Activated CD4-positive, alpha-beta memory T cell treated with anti-CD3 and anti-CD28 coated beads, Interleukin-2, amount 10 ng/mL, durations not matched to agents 7 days and 5 days (primary cell): ENCODE data around the gene ADK. TPM values are rescaled to one million over a fixed set of nuclear protein-coding genes. Genes with fewer than 3 reads are reported as not detected.
"Not testable (repeated sequence)": the region's sequence is repeated elsewhere in the genome, so short reads cannot be mapped to it uniquely, and the experiment has no call there.

Source experiments
- CTCF ChIA-PET: fragments of 350-600 bp; sonication (Branson Sonifier 250); formaldehyde crosslinking; loops from one replicate; lab custom pipeline; 2021; ENCODE audit warnings: antibody characterized with exemption, inconsistent platforms; lab: Charles Lee
- POLR2A ChIA-PET: fragments of 350-600 bp; sonication (Branson Sonifier 250); formaldehyde crosslinking; loops from one replicate; lab custom pipeline; 2021; ENCODE audit warnings: antibody characterized with exemption; lab: Charles Lee
- DNase-seq: peaks from one replicate; pipeline ENCODE4 v3.0.0-alpha.2; 2020
- H3K27ac Mint-ChIP-seq: one replicate; pipeline ENCODE4 v1.8.0; 2021; ENCODE audit warnings: mild to moderate bottlenecking, mixed read lengths
- H3K27me3 Mint-ChIP-seq: one replicate; pipeline ENCODE4 v1.8.0; 2021; ENCODE audit warnings: mixed read lengths
- H3K36me3 Mint-ChIP-seq: one replicate; pipeline ENCODE4 v1.8.0; 2021; ENCODE audit warnings: low read depth, mixed read lengths
- H3K4me1 Mint-ChIP-seq: one replicate; pipeline ENCODE4 v1.8.0; 2021; ENCODE audit warnings: mixed read lengths
- H3K4me3 Mint-ChIP-seq: one replicate; pipeline ENCODE4 v1.8.0; 2021; ENCODE audit warnings: mild to moderate bottlenecking, mixed read lengths
- H3K9me3 Mint-ChIP-seq: one replicate; pipeline ENCODE4 v1.8.0; 2021; ENCODE audit warnings: mixed read lengths
- total RNA-seq, 2 experiments: library from RNA; stranded (reverse); gene quantifications; one replicate each; pipeline ENCODE4 v1.2.3, GENCODE V29; 2021

The ADK gene
- total RNA-seq, 2 experiments from 2014 or later, result 29.3 to 31.8 TPM

GRCh38 chr10:74146980-74147379, 4.0 kb upstream of the ADK start:
- ChIA-PET POLR2A (interaction anchor here (0.6 kb wide), 1 partner anchor 382 kb away, joined by 3 read pairs; no protein-coding TSS in a partner anchor), CTCF (interaction anchor here (0.7 to 1.3 kb wide), 3 partner anchors 9 to 88 kb away, joined by 3 to 5 read pairs (median 3); no protein-coding TSS in a partner anchor)
- Mint-ChIP-seq H3K4me1 (peaks cover 29% of the 10 kb centered on the region), H3K36me3 (peaks cover 23% of the 10 kb centered on the region)
- not testable (repeated sequence) for H3K27me3 Mint-ChIP-seq, H3K27ac Mint-ChIP-seq, DNase-seq, H3K9me3 Mint-ChIP-seq, H3K4me3 Mint-ChIP-seq

GRCh38 chr10:74150204-74150989, 624 bp upstream of the ADK start, which contains the start of gene AP3M1:
TSS of gene AP3M1 (minus strand) at chr10:74150828. CDS start at chr10:74138379, 12,449 bp downstream.
- H3K4me1 Mint-ChIP-seq, result peaks cover 42% of the 10 kb centered on the region
- peak within 1 kb of the TSS; percentile 48 for H3K27ac Mint-ChIP-seq
- H3K4me3 Mint-ChIP-seq, result no peak within 1 kb of the TSS
- DNase-seq, result peak; percentile 85
- H3K9me3 Mint-ChIP-seq, result no peaks in the 10 kb centered on the region
- no peaks in the 10 kb centered on the region for H3K27me3 Mint-ChIP-seq
- peaks cover 17% of the 10 kb centered on the region for H3K36me3 Mint-ChIP-seq
- POLR2A ChIA-PET, result interaction anchor here (0.6 to 2.9 kb wide), 21 partner anchors 9 to 1084 kb away, joined by 3 to 34 read pairs (median 5); partner anchors contain the start of gene VDAC2
- CTCF ChIA-PET, result interaction anchor here (0.8 to 2.5 kb wide), 13 partner anchors 15 to 271 kb away, joined by 3 to 14 read pairs (median 4); no protein-coding TSS in a partner anchor

GRCh38 chr10:74151879-74152722, 1.1 kb downstream of the ADK start:
- Mint-ChIP-seq H3K9me3 (no peaks in the 10 kb centered on the region), H3K4me1 (peaks cover 36% of the 10 kb centered on the region), H3K36me3 (peaks cover 6% of the 10 kb centered on the region), H3K4me3 (no peak overlapping the region), H3K27ac (peak overlapping the region; percentile 48), H3K27me3 (no peaks in the 10 kb centered on the region)
- ChIA-PET POLR2A (interaction anchor here (1.2 to 2.9 kb wide), 4 partner anchors 24 to 1058 kb away, joined by 4 to 34 read pairs (median 8); partner anchors contain the start of gene VDAC2), CTCF (interaction anchor here (1.1 to 2.5 kb wide), 5 partner anchors 30 to 82 kb away, joined by 3 to 14 read pairs (median 4); no protein-coding TSS in a partner anchor)
- DNase-seq, result no peak

- H3K27me3 Mint-ChIP-seq, result no peaks in the 10 kb centered on the region
- H3K4me1 Mint-ChIP-seq, result peaks cover 31% of the 10 kb centered on the region
- H3K9me3 Mint-ChIP-seq, result no peaks in the 10 kb centered on the region
- POLR2A ChIA-PET, result no interaction called here
- H3K27ac Mint-ChIP-seq, result no peak overlapping the region
- DNase-seq, result no peak
- no peak overlapping the region for H3K4me3 Mint-ChIP-seq
- H3K36me3 Mint-ChIP-seq, result peaks cover 2% of the 10 kb centered on the region
- CTCF ChIA-PET, result interaction anchor here (0.8 to 1.1 kb wide), 2 partner anchors 60 to 81 kb away, joined by 3 read pairs; no protein-coding TSS in a partner anchor
These were observed 2.1 kb downstream of the ADK start for GRCh38 chr10:74153123-74153522.

GRCh38 chr10:74153676-74154075, 2.7 kb downstream of the ADK start:
- ChIA-PET POLR2A (no interaction called here), CTCF (interaction anchor here (0.8 to 1.1 kb wide), 2 partner anchors 59 to 81 kb away, joined by 3 read pairs; no protein-coding TSS in a partner anchor)
- no peaks in the 10 kb centered on the region for H3K36me3 Mint-ChIP-seq
- H3K9me3 Mint-ChIP-seq, result no peaks in the 10 kb centered on the region
- H3K4me3 Mint-ChIP-seq, result no peak overlapping the region
- DNase-seq, result no peak
- no peak overlapping the region for H3K27ac Mint-ChIP-seq
- no peaks in the 10 kb centered on the region for H3K27me3 Mint-ChIP-seq
- H3K4me1 Mint-ChIP-seq, result peaks cover 25% of the 10 kb centered on the region

- H3K4me3 Mint-ChIP-seq, result no peak overlapping the region
- H3K36me3 Mint-ChIP-seq, result no peaks in the 10 kb centered on the region
- no peak for DNase-seq
- POLR2A ChIA-PET, result interaction anchor here (0.8 kb wide), 1 partner anchor 34 kb away, joined by 3 read pairs; no protein-coding TSS in a partner anchor
- H3K4me1 Mint-ChIP-seq, result peaks cover 21% of the 10 kb centered on the region
- no peaks in the 10 kb centered on the region for H3K9me3 Mint-ChIP-seq
- H3K27me3 Mint-ChIP-seq, result no peaks in the 10 kb centered on the region
- CTCF ChIA-PET, result interaction anchor here (2.2 kb wide), 1 partner anchor 17 kb away, joined by 4 read pairs; no protein-coding TSS in a partner anchor
- H3K27ac Mint-ChIP-seq, result no peak overlapping the region
These were observed 5.9 kb downstream of the ADK start for GRCh38 chr10:74156919-74157289.

- ChIA-PET POLR2A (interaction anchor here (0.7 kb wide), 1 partner anchor 1143 kb away, joined by 3 read pairs; no protein-coding TSS in a partner anchor), CTCF (no interaction called here)
- H3K4me1 Mint-ChIP-seq, result peaks cover 8% of the 10 kb centered on the region
- H3K27me3 Mint-ChIP-seq, result no peaks in the 10 kb centered on the region
- no peak overlapping the region for H3K27ac Mint-ChIP-seq
- no peak overlapping the region for H3K4me3 Mint-ChIP-seq
- no peaks in the 10 kb centered on the region for H3K9me3 Mint-ChIP-seq
- no peak for DNase-seq
- H3K36me3 Mint-ChIP-seq, result no peaks in the 10 kb centered on the region
These were observed 9.0 kb downstream of the ADK start for GRCh38 chr10:74160013-74160412.

- H3K27ac Mint-ChIP-seq, result no peak overlapping the region
- no peak for DNase-seq
- ChIA-PET POLR2A (no interaction called here), CTCF (interaction anchor here (0.6 kb wide), 1 partner anchor 508 kb away, joined by 3 read pairs; no protein-coding TSS in a partner anchor)
- H3K9me3 Mint-ChIP-seq, result no peaks in the 10 kb centered on the region
- H3K27me3 Mint-ChIP-seq, result no peaks in the 10 kb centered on the region
- H3K4me1 Mint-ChIP-seq, result peaks cover 10% of the 10 kb centered on the region
- H3K4me3 Mint-ChIP-seq, result no peak overlapping the region
- H3K36me3 Mint-ChIP-seq, result no peaks in the 10 kb centered on the region
These were observed 12.5 kb downstream of the ADK start for GRCh38 chr10:74163319-74164068.

GRCh38 chr10:74164716-74165529, 13.9 kb downstream of the ADK start:
- Mint-ChIP-seq H3K4me3 (no peak overlapping the region), H3K9me3 (no peaks in the 10 kb centered on the region), H3K36me3 (no peaks in the 10 kb centered on the region), H3K27ac (no peak overlapping the region), H3K27me3 (no peaks in the 10 kb centered on the region), H3K4me1 (peaks cover 10% of the 10 kb centered on the region)
- ChIA-PET CTCF (interaction anchor here (0.6 to 1.3 kb wide), 3 partner anchors 9 to 15 kb away, joined by 3 to 5 read pairs (median 4); partner anchors contain the start of genes ADK and AP3M1), POLR2A (interaction anchor here (1.1 to 1.8 kb wide), 2 partner anchors 12 to 14 kb away, joined by 3 to 10 read pairs; partner anchors contain the start of genes ADK and AP3M1)
- no peak for DNase-seq

GRCh38 chr10:74165530-74165901, 14.5 kb downstream of the ADK start:
- no peaks in the 10 kb centered on the region for H3K9me3 Mint-ChIP-seq
- H3K4me3 Mint-ChIP-seq, result no peak overlapping the region
- POLR2A ChIA-PET, result interaction anchor here (1.0 to 1.8 kb wide), 3 partner anchors 9 to 14 kb away, joined by 3 to 10 read pairs (median 3); partner anchors contain the start of genes ADK and AP3M1
- peaks cover 10% of the 10 kb centered on the region for H3K4me1 Mint-ChIP-seq
- H3K36me3 Mint-ChIP-seq, result no peaks in the 10 kb centered on the region
- no peaks in the 10 kb centered on the region for H3K27me3 Mint-ChIP-seq
- no peak for DNase-seq
- no peak overlapping the region for H3K27ac Mint-ChIP-seq
- CTCF ChIA-PET, result interaction anchor here (0.6 to 1.3 kb wide), 3 partner anchors 8 to 15 kb away, joined by 3 to 5 read pairs (median 4); partner anchors contain the start of genes ADK and AP3M1

- Mint-ChIP-seq H3K36me3 (no peaks in the 10 kb centered on the region), H3K4me1 (peaks cover 10% of the 10 kb centered on the region), H3K4me3 (no peak overlapping the region), H3K9me3 (no peaks in the 10 kb centered on the region), H3K27me3 (no peaks in the 10 kb centered on the region), H3K27ac (no peak overlapping the region)
- ChIA-PET POLR2A (interaction anchor here (1.7 to 1.8 kb wide), 2 partner anchors 9 to 17 kb away, joined by 9 read pairs; partner anchors contain the start of genes ADK and AP3M1), CTCF (interaction anchor here (0.7 to 1.5 kb wide), 3 partner anchors 9 to 287 kb away, joined by 3 to 5 read pairs (median 4); no protein-coding TSS in a partner anchor)
- no peak for DNase-seq
These were observed 16.4 kb downstream of the ADK start for GRCh38 chr10:74167443-74167842.
